CD14-positive monocyte (primary cell): ENCODE measurements around the gene KRTAP10-6. TPM values are rescaled to one million over a fixed set of nuclear protein-coding genes. Genes with fewer than 3 reads are reported as not detected.
A peak's percentile ranks its signal among the peaks of the same experiment; 100 is the strongest.
"Not testable (repeated sequence)": the region's sequence is repeated elsewhere in the genome, so short reads cannot be mapped to it uniquely, and the experiment has no call there.

Experiments used
- DNase-seq, 3 donors: peaks; one replicate each; pipeline ENCODE4 v3.0.0-alpha.2; 2011 to 2022
- H2AFZ ChIP-seq: 2 replicates; pipeline ENCODE4 v1.6.0; 2012; ENCODE audit warnings: mild to moderate bottlenecking, low read depth, low read length, inconsistent platforms; ENCODE audit not compliant: insufficient read depth, poor library complexity, severe bottlenecking
- H3K27ac ChIP-seq, 2 donors: 1 replicate in 1 of 2; 2 replicates in 1 of 2; pipeline ENCODE4 v1.5.1; 2012 to 2013; ENCODE audit warnings: low read length in 2 of 2, control low read depth in 1 of 2, inconsistent platforms in 1 of 2, low read depth in 1 of 2, mild to moderate bottlenecking in 1 of 2
- H3K27me3 ChIP-seq, 2 donors: one replicate each; pipeline versions ENCODE4 v1.6.0 to v1.6.1; 2011 to 2013; ENCODE audit warnings: low read length in 2 of 2; ENCODE audit not compliant: control insufficient read depth in 2 of 2, insufficient read depth in 2 of 2
- H3K36me3 ChIP-seq, 2 donors: replicated peaks in 1 of 2; 1 replicate in 1 of 2; 2 replicates in 1 of 2; pipeline versions ENCODE4 v1.5.1 to v1.6.1; 2012 to 2013; ENCODE audit warnings: low read length in 2 of 2, control low read depth in 1 of 2, inconsistent platforms in 1 of 2, mild to moderate bottlenecking in 1 of 2; ENCODE audit not compliant: insufficient read depth in 2 of 2, control insufficient read depth in 1 of 2
- H3K4me1 ChIP-seq, 2 donors: 1 replicate in 1 of 2; 2 replicates in 1 of 2; pipeline versions ENCODE4 v1.5.1 to v1.6.1; 2012 to 2013; ENCODE audit warnings: low read length in 2 of 2, control low read depth in 1 of 2, inconsistent platforms in 1 of 2, mild to moderate bottlenecking in 1 of 2, moderate library complexity in 1 of 2; ENCODE audit not compliant: insufficient read depth in 2 of 2, control insufficient read depth in 1 of 2
- H3K4me2 ChIP-seq: replicated peaks from 2 replicates; pipeline ENCODE3; 2012; ENCODE audit warnings: low read length, moderate library complexity, mild to moderate bottlenecking; ENCODE audit not compliant: poor library complexity, severe bottlenecking; ENCODE audit errors: extremely low read depth
- H3K4me3 ChIP-seq, 3 experiments: fragments of 200-600 bp in 1 of 3; sonication (generic) in 1 of 3; replicated peaks in 1 of 3; 1 replicate in 2 of 3; 2 replicates in 1 of 3; pipeline ENCODE4 v1.5.1; 2011 to 2013; ENCODE audit warnings: low read length in 3 of 3, mild to moderate bottlenecking in 3 of 3, control low read depth in 2 of 3, low read depth in 2 of 3, inconsistent platforms in 1 of 3, moderate library complexity in 1 of 3
- H3K79me2 ChIP-seq: 2 replicates; pipeline ENCODE4 v1.6.0; 2012; ENCODE audit warnings: mild to moderate bottlenecking, control low read depth, inconsistent platforms, low read length, moderate library complexity; ENCODE audit not compliant: insufficient read depth
- H3K9ac ChIP-seq: 2 replicates; pipeline ENCODE4 v1.6.0; 2017; ENCODE audit warnings: low read length, mild to moderate bottlenecking; ENCODE audit not compliant: insufficient read depth, poor library complexity, severe bottlenecking
- H3K9me3 ChIP-seq, 2 donors: replicated peaks in 1 of 2; 1 replicate in 1 of 2; 2 replicates in 1 of 2; pipeline versions ENCODE4 v1.5.1 to v1.6.1; 2012 to 2013; ENCODE audit warnings: low read length in 2 of 2, control low read depth in 1 of 2; ENCODE audit not compliant: control insufficient read depth in 1 of 2, insufficient read depth in 1 of 2
- H4K20me1 ChIP-seq: 2 replicates; pipeline ENCODE4 v1.6.0; 2012; ENCODE audit warnings: mild to moderate bottlenecking, low read length, control low read depth, moderate library complexity; ENCODE audit not compliant: insufficient read depth
- H3K27ac Mint-ChIP-seq, 7 donors: one replicate each; pipeline ENCODE4 v1.8.0; 2020; ENCODE audit warnings: mild to moderate bottlenecking in 7 of 7, mixed read lengths in 7 of 7, moderate library complexity in 6 of 7, inconsistent platforms in 2 of 7
- H3K27me3 Mint-ChIP-seq, 3 donors: one replicate each; pipeline ENCODE4 v1.8.0; 2021 to 2022; ENCODE audit warnings: low read depth in 3 of 3, mild to moderate bottlenecking in 3 of 3, mixed read lengths in 3 of 3, moderate library complexity in 3 of 3, inconsistent platforms in 1 of 3
- H3K36me3 Mint-ChIP-seq, 2 donors: one replicate each; pipeline ENCODE4 v1.8.0; 2020; ENCODE audit warnings: mixed read lengths in 2 of 2, inconsistent platforms in 1 of 2, mild to moderate bottlenecking in 1 of 2
- H3K4me1 Mint-ChIP-seq: one replicate; pipeline ENCODE4 v1.8.0; 2020; ENCODE audit warnings: mild to moderate bottlenecking, mixed read lengths
- H3K4me3 Mint-ChIP-seq, 2 donors: one replicate each; pipeline ENCODE4 v1.8.0; 2020; ENCODE audit warnings: mild to moderate bottlenecking in 2 of 2, mixed read lengths in 2 of 2, moderate library complexity in 1 of 2
- H3K9me3 Mint-ChIP-seq, 7 donors: one replicate each; pipeline ENCODE4 v1.8.0; 2020 to 2022; ENCODE audit warnings: mixed read lengths in 7 of 7, mild to moderate bottlenecking in 6 of 7, moderate library complexity in 6 of 7, inconsistent platforms in 2 of 7
- CTCF ChIP-seq: fragments of 200-600 bp; IDR thresholded peaks from one replicate; pipeline ENCODE4 v1.8.0; 2022; ENCODE audit warnings: antibody characterized with exemption, mild to moderate bottlenecking
- WGBS: methylation state at CpG from one replicate; pipeline ENCODE4 v1.1.5; 2013; ENCODE audit warnings: missing lambda C conversion rate; ENCODE audit not compliant: insufficient coverage; 5-methylcytosine and 5-hydroxymethylcytosine counted together
- intact Hi-C, 2 donors: fragments of 100-400 bp; cut with micrococcal nuclease; formaldehyde crosslinking; loops; one replicate each; pipeline versions ENCODE4 v1.15.0 to v1.15.1; 2023
- polyA plus RNA-seq, 3 donors: library from polyadenylated mRNA; depleted of rRNA in 1 of 3; unstranded in 2 of 3; stranded (reverse) in 1 of 3; fragments of 300-500 nt in 2 of 3; fragments of >200 nt in 1 of 3; fragmentation: Illumina TruSeq in 2 of 3; gene quantifications; 1 replicate in 2 of 3; 2 replicates in 1 of 3; pipeline ENCODE4 v1.2.3, GENCODE V29; 2012 to 2021

The KRTAP10-6 gene
- polyA plus RNA-seq, 3 donors: not detected

- H3K9me3 ChIP-seq: no peaks in the 10 kb centered on the region
- no peaks in the 10 kb centered on the region for H3K36me3 Mint-ChIP-seq
- no peak overlapping the region for H3K4me3 ChIP-seq
- H3K27ac Mint-ChIP-seq: no peak overlapping the region
- H3K36me3 ChIP-seq: no peaks in the 10 kb centered on the region
- no peak for TF ChIP-seq CTCF
- no peak overlapping the region for H3K4me2 ChIP-seq
- H3K27me3 ChIP-seq: no peaks in the 10 kb centered on the region
- H3K9ac ChIP-seq: no peak overlapping the region
- peaks cover 2 to 27% (median 7%) of the 10 kb centered on the region in 3 donors for H3K27me3 Mint-ChIP-seq
- no peak for DNase-seq
- no peak overlapping the region for H3K4me3 Mint-ChIP-seq
- H3K9me3 Mint-ChIP-seq: no peaks in the 10 kb centered on the region
- no peaks in the 10 kb centered on the region for H3K4me1 ChIP-seq
- no peaks in the 10 kb centered on the region for H3K79me2 ChIP-seq
- no peak overlapping the region for H2AFZ ChIP-seq
- no peaks in the 10 kb centered on the region for H3K4me1 Mint-ChIP-seq
- intact Hi-C loops: no loop called here
- no peaks in the 10 kb centered on the region for H4K20me1 ChIP-seq
- 76% methylated on average over 13 of the region's 20 CpGs for WGBS
- H3K27ac ChIP-seq: no peak overlapping the region
Measured at GRCh38 chr21:44593598-44594405, 1.5 kb upstream of the KRTAP10-6 start.

DNA sequence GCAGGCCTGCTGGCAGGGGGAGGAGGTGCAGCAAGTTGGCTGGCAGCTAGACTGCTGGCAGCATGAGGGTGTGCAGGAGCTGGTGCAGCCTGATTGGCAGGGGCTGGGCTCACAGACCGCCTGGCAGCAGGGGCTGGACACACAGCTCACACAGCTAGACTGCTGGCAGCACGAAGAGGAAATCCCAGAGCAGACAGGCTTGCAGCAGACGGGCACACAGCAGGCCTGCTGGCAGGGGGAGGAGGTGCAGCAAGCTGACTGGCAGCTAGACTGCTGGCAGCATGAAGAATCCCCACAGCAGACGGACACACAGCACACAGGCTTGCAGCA is 539 bp downstream of the KRTAP10-6 start:
- H3K27me3 Mint-ChIP-seq: peaks cover 2 to 30% (median 8%) of the 10 kb centered on the region in 3 donors
- not testable (repeated sequence) for H3K27ac ChIP-seq

GRCh38 chr21:44590897-44591800 is 1.2 kb downstream of the KRTAP10-6 start:
- H3K4me3 ChIP-seq: not testable (repeated sequence)

More for the DNA sequence above, 539 bp downstream of the KRTAP10-6 start:
- H3K4me2 ChIP-seq, H3K27me3 ChIP-seq, H4K20me1 ChIP-seq, H3K4me3 Mint-ChIP-seq, H3K9ac ChIP-seq, H3K36me3 ChIP-seq, H3K79me2 ChIP-seq, DNase-seq, H3K4me3 ChIP-seq, intact Hi-C loops, H3K27ac Mint-ChIP-seq, H3K36me3 Mint-ChIP-seq, H3K9me3 Mint-ChIP-seq, H3K4me1 Mint-ChIP-seq, H3K9me3 ChIP-seq, H3K4me1 ChIP-seq, H2AFZ ChIP-seq: not testable (repeated sequence)
- WGBS: no CpG with 5 or more reads among the region's 4 CpGs

More at GRCh38 chr21:44590897-44591800, 1.2 kb downstream of the KRTAP10-6 start:
- H3K4me1 Mint-ChIP-seq, H3K9me3 ChIP-seq, H3K36me3 Mint-ChIP-seq, H3K36me3 ChIP-seq, H2AFZ ChIP-seq, H4K20me1 ChIP-seq, H3K4me3 Mint-ChIP-seq, intact Hi-C loops, H3K4me1 ChIP-seq, H3K9ac ChIP-seq, H3K79me2 ChIP-seq, DNase-seq, H3K27me3 ChIP-seq, H3K4me2 ChIP-seq, H3K9me3 Mint-ChIP-seq, H3K27ac ChIP-seq: not testable (repeated sequence)
- Mint-ChIP-seq H3K27ac (peak overlapping the region in 1 of 7 donors; percentile 41), H3K27me3 (peaks cover 2 to 34% (median 7%) of the 10 kb centered on the region in 3 donors)
- over 99% methylated on average over 10 of the region's 19 CpGs for WGBS
